ENCODE results near the gene PRKAG1. TPM values are rescaled to one million over a fixed set of nuclear protein-coding genes. Genes with fewer than 3 reads are reported as not detected.

Gene PRKAG1
- total RNA-seq, 1 experiment from 2014 or later = 41.6 TPM

GRCh38 chr12:48996794-48997718, 21.5 kb downstream of the PRKAG1 start (continued):
- no peak for TF ChIP-seq ZNF425 (CRISPR knock-in tag; conservative IDR thresholded peaks at IDR 0.05)
- TF ChIP-seq FOXJ3 (CRISPR knock-in tag; IDR thresholded peaks at IDR 0.05; ENCODE audit: borderline replicate concordance) = no peak
- TF ChIP-seq MAX (CRISPR knock-in tag; IDR thresholded peaks at IDR 0.05) = no peak
- TF ChIP-seq HMGXB4 (CRISPR knock-in tag; IDR thresholded peaks at IDR 0.05) = peak; percentile 51; the same call in 1 of the 2 replicates
- no peak for TF ChIP-seq ERG (CRISPR knock-in tag; IDR thresholded peaks at IDR 0.05)
- TF ChIP-seq AFF4 (CRISPR knock-in tag; IDR thresholded peaks at IDR 0.05; ENCODE audit: borderline replicate concordance) = no peak
- no peak for TF ChIP-seq E2F4 (CRISPR knock-in tag; IDR thresholded peaks at IDR 0.05; ENCODE audit: borderline replicate concordance, low read depth)
- no peak for TF ChIP-seq SP1 (CRISPR knock-in tag; conservative IDR thresholded peaks at IDR 0.05)

- Mint-ChIP-seq H3K9me3 (no peaks in the 10 kb centered on the region), H3K4me1 (peaks cover 24% of the 10 kb centered on the region), H3K36me3 (no peaks in the 10 kb centered on the region), H3K27me3 (ENCODE audit: low read depth) (peaks cover 76% of the 10 kb centered on the region), H3K27ac (no peak overlapping the region), H3K4me3 (peak overlapping the region; percentile 46)
- peak; percentile 93 for DNase-seq (ENCODE audit: low spot score)
- CTCF ChIA-PET = interaction anchor here (0.9 to 11.9 kb wide), 10 partner anchors 13 to 177 kb away, joined by 3 to 237 read pairs (median 12); partner anchors contain the start of genes CACNB3, PRKAG1, WNT1 and WNT10B
- TF ChIP-seq IRF2 (CRISPR knock-in tag; IDR thresholded peaks at IDR 0.05; ENCODE audit: borderline replicate concordance, low read depth) = no peak
- TF ChIP-seq HMGXB4 (CRISPR knock-in tag; IDR thresholded peaks at IDR 0.05) = 0 out of 2 replicates have a peak, but pooled peaks have one; percentile 26
- TF ChIP-seq RORB (CRISPR knock-in tag; IDR thresholded peaks at IDR 0.05) = no peak
- TF ChIP-seq CTCF (IDR thresholded peaks at IDR 0.05) = peak; percentile 58
- peak; percentile 54; the same call in 1 of the 2 replicates for TF ChIP-seq GTF2I (CRISPR knock-in tag; conservative IDR thresholded peaks at IDR 0.05)
- POLR2A ChIA-PET = interaction anchor here (1.4 kb wide), 1 partner anchor 15 kb away, joined by 3 read pairs; no protein-coding TSS in a partner anchor
- peak; percentile 69 for ATAC-seq
Measured at GRCh38 chr12:48995086-48995879, 23.3 kb downstream of the PRKAG1 start.
